HUES6 (cell line): ENCODE data around the gene MAGI1.
"Not testable (repeated sequence)": the region's sequence is repeated elsewhere in the genome, so short reads cannot be mapped to it uniquely, and the experiment has no call there.

ENCODE experiments used
- H3K27ac ChIP-seq: 2 replicates; pipeline ENCODE4 v1.7.0; 2013; ENCODE audit warnings: low read depth, mild to moderate bottlenecking, low read length, inconsistent platforms
- H3K27me3 ChIP-seq: 2 replicates; pipeline ENCODE4 v1.6.1; 2013; ENCODE audit warnings: low read length; ENCODE audit not compliant: control insufficient read depth, insufficient read depth
- H3K36me3 ChIP-seq: 2 replicates; pipeline ENCODE4 v1.6.1; 2013; ENCODE audit warnings: low read length; ENCODE audit not compliant: control insufficient read depth, insufficient read depth
- H3K4me1 ChIP-seq: 2 replicates; pipeline ENCODE4 v1.6.1; 2013; ENCODE audit warnings: low read length; ENCODE audit not compliant: control insufficient read depth, insufficient read depth
- H3K4me3 ChIP-seq: 2 replicates; pipeline ENCODE4 v1.5.1; 2013; ENCODE audit warnings: low read depth, low read length
- H3K9ac ChIP-seq: one replicate; pipeline ENCODE4 v1.6.1; 2013; ENCODE audit warnings: mild to moderate bottlenecking, low read length
- H3K9me3 ChIP-seq: 2 replicates; pipeline ENCODE4 v1.6.1; 2013; ENCODE audit warnings: low read depth, low read length; ENCODE audit not compliant: control insufficient read depth, insufficient read depth

Gene MAGI1

GRCh38 chr3:65902304-65902793 lies 136.4 kb downstream of the MAGI1 start:
- Histone ChIP-seq H3K27me3 (no peaks in the 10 kb centered on the region), H3K27ac (peak overlapping the region; percentile 22; the same call in 1 of the 2 replicates), H3K9ac (no peak overlapping the region), H3K9me3 (no peaks in the 10 kb centered on the region), H3K4me3 (peak overlapping the region; percentile 46), H3K36me3 (no peaks in the 10 kb centered on the region), H3K4me1 (peaks cover 32% of the 10 kb centered on the region)

- Histone ChIP-seq H3K4me3 (no peak overlapping the region), H3K9me3 (no peaks in the 10 kb centered on the region), H3K27ac (no peak overlapping the region), H3K4me1 (peaks cover 28% of the 10 kb centered on the region), H3K27me3 (no peaks in the 10 kb centered on the region), H3K9ac (no peak overlapping the region), H3K36me3 (no peaks in the 10 kb centered on the region)
Measured at GRCh38 chr3:65901226-65901625, 137.5 kb downstream of the MAGI1 start.

GRCh38 chr3:65899226-65899625 lies 139.5 kb downstream of the MAGI1 start:
- no peaks in the 10 kb centered on the region for H3K27me3 ChIP-seq
- no peaks in the 10 kb centered on the region for H3K9me3 ChIP-seq
- peaks cover 33% of the 10 kb centered on the region for H3K4me1 ChIP-seq
- H3K9ac ChIP-seq: no peak overlapping the region
- H3K27ac ChIP-seq: no peak overlapping the region
- H3K36me3 ChIP-seq: no peaks in the 10 kb centered on the region
- no peak overlapping the region for H3K4me3 ChIP-seq

- Histone ChIP-seq H3K36me3 (no peaks in the 10 kb centered on the region), H3K9ac (no peak overlapping the region), H3K4me3 (no peak overlapping the region), H3K4me1 (peaks cover 41% of the 10 kb centered on the region), H3K9me3 (no peaks in the 10 kb centered on the region), H3K27ac (no peak overlapping the region), H3K27me3 (no peaks in the 10 kb centered on the region)
Measured at GRCh38 chr3:65897766-65898165, 141.0 kb downstream of the MAGI1 start.

GRCh38 chr3:65896321-65896720 lies 142.4 kb downstream of the MAGI1 start:
- no peak overlapping the region for H3K4me3 ChIP-seq
- H3K9ac ChIP-seq: no peak overlapping the region
- no peaks in the 10 kb centered on the region for H3K9me3 ChIP-seq
- no peaks in the 10 kb centered on the region for H3K36me3 ChIP-seq
- H3K4me1 ChIP-seq: peaks cover 34% of the 10 kb centered on the region
- H3K27ac ChIP-seq: no peak overlapping the region
- no peaks in the 10 kb centered on the region for H3K27me3 ChIP-seq

GRCh38 chr3:65894679-65895453 lies 143.9 kb downstream of the MAGI1 start:
- H3K27ac ChIP-seq: no peak overlapping the region
- no peak overlapping the region for H3K9ac ChIP-seq
- H3K4me1 ChIP-seq: peaks cover 33% of the 10 kb centered on the region
- H3K9me3 ChIP-seq: no peaks in the 10 kb centered on the region
- H3K27me3 ChIP-seq: no peaks in the 10 kb centered on the region
- H3K4me3 ChIP-seq: no peak overlapping the region
- no peaks in the 10 kb centered on the region for H3K36me3 ChIP-seq

- H3K36me3 ChIP-seq: no peaks in the 10 kb centered on the region
- no peak overlapping the region for H3K4me3 ChIP-seq
- H3K9ac ChIP-seq: no peak overlapping the region
- no peak overlapping the region for H3K27ac ChIP-seq
- H3K27me3 ChIP-seq: no peaks in the 10 kb centered on the region
- no peaks in the 10 kb centered on the region for H3K9me3 ChIP-seq
- H3K4me1 ChIP-seq: peaks cover 40% of the 10 kb centered on the region
Measured at GRCh38 chr3:65894126-65894525, 144.6 kb downstream of the MAGI1 start.

GRCh38 chr3:65893631-65894030 lies 145.1 kb downstream of the MAGI1 start:
- Histone ChIP-seq H3K9ac (no peak overlapping the region), H3K27ac (no peak overlapping the region), H3K36me3 (no peaks in the 10 kb centered on the region)

GRCh38 chr3:65891477-65891876 lies 147.2 kb downstream of the MAGI1 start:
- peaks cover 42% of the 10 kb centered on the region for H3K4me1 ChIP-seq
- not testable (repeated sequence) for H3K27ac ChIP-seq, H3K4me3 ChIP-seq, H3K27me3 ChIP-seq, H3K36me3 ChIP-seq, H3K9ac ChIP-seq, H3K9me3 ChIP-seq

More at GRCh38 chr3:65893631-65894030, 145.1 kb downstream of the MAGI1 start:
- Histone ChIP-seq H3K9me3 (no peaks in the 10 kb centered on the region), H3K4me1 (peaks cover 42% of the 10 kb centered on the region), H3K27me3 (no peaks in the 10 kb centered on the region), H3K4me3 (no peak overlapping the region)

GRCh38 chr3:65890328-65890727 lies 148.4 kb downstream of the MAGI1 start:
- H3K27me3 ChIP-seq: no peaks in the 10 kb centered on the region
- no peak overlapping the region for H3K9ac ChIP-seq
- H3K4me1 ChIP-seq: peaks cover 42% of the 10 kb centered on the region
- no peaks in the 10 kb centered on the region for H3K36me3 ChIP-seq
- H3K27ac ChIP-seq: no peak overlapping the region
- H3K4me3 ChIP-seq: no peak overlapping the region
- H3K9me3 ChIP-seq: no peaks in the 10 kb centered on the region

GRCh38 chr3:65889707-65890099 lies 149.0 kb downstream of the MAGI1 start:
- Histone ChIP-seq H3K4me1 (peaks cover 38% of the 10 kb centered on the region), H3K4me3 (no peak overlapping the region), H3K36me3 (no peaks in the 10 kb centered on the region), H3K27me3 (no peaks in the 10 kb centered on the region), H3K9ac (no peak overlapping the region), H3K9me3 (no peaks in the 10 kb centered on the region), H3K27ac (no peak overlapping the region)
